Liver (tissue), 3 donors: ENCODE data around the gene WDR7.

Experiments used
- CTCF ChIP-seq: fragments of 150-350 bp; IDR thresholded peaks from 2 replicates; pipeline ENCODE4 v1.5.1; 2017; ENCODE audit warnings: improper control_type of control experiment, low read depth, low read length; ENCODE audit not compliant: missing input control
- MAX ChIP-seq: IDR thresholded peaks from 2 replicates; pipeline ENCODE4 v1.6.1; 2016; ENCODE audit warnings: antibody characterized with exemption
- TAF1 ChIP-seq: conservative IDR thresholded peaks from 2 replicates; pipeline ENCODE4 v1.6.1; 2016; ENCODE audit warnings: antibody characterized with exemption, mild to moderate bottlenecking
- ZBTB33 ChIP-seq: IDR thresholded peaks from 2 replicates; pipeline ENCODE4 v1.6.1; 2016; ENCODE audit warnings: antibody characterized with exemption
- donor health status: healthy.
- donor health status: healthy.

- no peak for TF ChIP-seq CTCF
- TF ChIP-seq TAF1, result no peak
- TF ChIP-seq MAX, result no peak
- no peak for TF ChIP-seq ZBTB33
These were observed 332.3 kb downstream of the WDR7 start for GRCh38 chr18:56983275-56983992.
